B cell (primary cell): ENCODE results near the gene SREBF1. TPM values are rescaled to one million over a fixed set of nuclear protein-coding genes. Genes with fewer than 3 reads are reported as not detected.

Experiments
- ATAC-seq: fragments of 200-7000 bp; cut with Tn5 transposase; one replicate; pipeline ENCODE4 v1.10.0; 2021; ENCODE audit warnings: low read depth, mild to moderate bottlenecking, moderate number of reproducible peaks, moderate library complexity
- CTCF ChIA-PET: fragments of 350-600 bp; sonication (Branson Sonifier 250); formaldehyde crosslinking; loops from one replicate; lab custom pipeline; 2021; ENCODE audit warnings: antibody characterized with exemption, inconsistent platforms; lab: Charles Lee
- POLR2A ChIA-PET: fragments of 350-600 bp; sonication (Branson Sonifier 250); formaldehyde crosslinking; loops from one replicate; lab custom pipeline; 2021; ENCODE audit warnings: antibody characterized with exemption; lab: Charles Lee
- DNase-seq: peaks from one replicate; pipeline ENCODE4 v3.0.0; 2013
- H2AFZ ChIP-seq: 2 replicates; pipeline ENCODE4 v1.6.1; 2012; ENCODE audit warnings: mild to moderate bottlenecking, low read depth, low read length; ENCODE audit not compliant: insufficient read depth, poor library complexity, severe bottlenecking
- H3K27ac ChIP-seq, 2 donors: 1 replicate in 1 of 2; 2 replicates in 1 of 2; pipeline ENCODE4 v1.5.1; 2012 to 2013; ENCODE audit warnings: low read length in 2 of 2, mild to moderate bottlenecking in 2 of 2, moderate library complexity in 1 of 2
- H3K27me3 ChIP-seq, 4 experiments: fragments of 200-600 bp in 1 of 4; sonication (generic) in 1 of 4; replicated peaks in 1 of 4; 1 replicate in 2 of 4; 2 replicates in 2 of 4; pipeline versions ENCODE4 v1.6.1 to v1.7.0; 2013 to 2016; ENCODE audit warnings: low read length in 3 of 4, mild to moderate bottlenecking in 2 of 4, mixed read lengths in 1 of 4, moderate library complexity in 1 of 4; ENCODE audit not compliant: insufficient read depth in 4 of 4, control insufficient read depth in 3 of 4; ENCODE audit errors: control extremely low read depth in 1 of 4
- H3K36me3 ChIP-seq, 2 experiments: replicated peaks in 1 of 2; 1 replicate in 1 of 2; 2 replicates in 1 of 2; pipeline versions ENCODE4 v1.6.1 to v1.7.1; 2013; ENCODE audit warnings: low read length in 1 of 2; ENCODE audit not compliant: insufficient read depth in 2 of 2, control insufficient read depth in 1 of 2; ENCODE audit errors: control extremely low read depth in 1 of 2, extremely low read depth in 1 of 2
- H3K4me1 ChIP-seq, 2 donors: fragments of 200-600 bp in 1 of 2; sonication (generic) in 1 of 2; 1 replicate in 1 of 2; 2 replicates in 1 of 2; pipeline versions ENCODE4 v1.5.1 to v1.6.1; 2013 to 2017; ENCODE audit warnings: low read length in 2 of 2; ENCODE audit not compliant: control insufficient read depth in 2 of 2, insufficient read depth in 2 of 2
- H3K4me2 ChIP-seq: replicated peaks from 2 replicates; pipeline ENCODE3; 2012; ENCODE audit warnings: mild to moderate bottlenecking, low read depth, low read length; ENCODE audit not compliant: poor library complexity, severe bottlenecking
- H3K4me3 ChIP-seq, 5 experiments: fragments of 200-600 bp in 1 of 5; sonication (generic) in 1 of 5; 1 replicate in 3 of 5; 2 replicates in 2 of 5; pipeline versions ENCODE4 v1.5.1 to v1.7.0; 2011 to 2016; ENCODE audit warnings: low read length in 4 of 5, mild to moderate bottlenecking in 4 of 5, low read depth in 2 of 5, control low read depth in 1 of 5, moderate library complexity in 1 of 5; ENCODE audit not compliant: insufficient read depth in 1 of 5; ENCODE audit errors: control extremely low read depth in 1 of 5, extremely low read depth in 1 of 5
- H3K79me2 ChIP-seq: fragments of 200-600 bp; sonication (generic); one replicate; pipeline ENCODE4 v1.6.0; 2016; ENCODE audit warnings: low read length; ENCODE audit not compliant: control insufficient read depth, insufficient read depth
- H3K9ac ChIP-seq: fragments of 200-600 bp; sonication (generic); 2 replicates; pipeline ENCODE4 v1.6.1; 2017; ENCODE audit warnings: mild to moderate bottlenecking, low read length, moderate library complexity
- H3K9me3 ChIP-seq, 3 donors: one replicate each; pipeline versions ENCODE4 v1.6.1 to v1.7.1; 2013; ENCODE audit warnings: low read length in 2 of 3; ENCODE audit not compliant: control insufficient read depth in 2 of 3, insufficient read depth in 1 of 3; ENCODE audit errors: control extremely low read depth in 1 of 3
- H4K20me1 ChIP-seq: 2 replicates; pipeline ENCODE4 v1.6.0; 2012; ENCODE audit warnings: mild to moderate bottlenecking, low read length; ENCODE audit not compliant: insufficient read depth, control insufficient read depth, poor library complexity, severe bottlenecking
- H3K27ac Mint-ChIP-seq: one replicate; pipeline ENCODE4 v1.8.0; 2021; ENCODE audit warnings: mixed read lengths
- H3K27me3 Mint-ChIP-seq: one replicate; pipeline ENCODE4 v1.8.0; 2021; ENCODE audit warnings: mixed read lengths
- H3K4me1 Mint-ChIP-seq: one replicate; pipeline ENCODE4 v1.8.0; 2021; ENCODE audit warnings: mixed read lengths
- H3K4me3 Mint-ChIP-seq: one replicate; pipeline ENCODE4 v1.8.0; 2021; ENCODE audit warnings: mixed read lengths
- H3K9me3 Mint-ChIP-seq: one replicate; pipeline ENCODE4 v1.8.0; 2022; ENCODE audit warnings: mixed read lengths; ENCODE audit not compliant: insufficient read depth
- CTCF ChIP-seq: fragments of 200-600 bp; IDR thresholded peaks from one replicate; pipeline ENCODE4 v1.8.0; 2022; ENCODE audit warnings: antibody characterized with exemption, mild to moderate bottlenecking
- EZH2 ChIP-seq: IDR thresholded peaks from 2 replicates; pipeline ENCODE4 v1.6.1; 2012; ENCODE audit warnings: borderline replicate concordance, low read depth, mild to moderate bottlenecking, moderate library complexity, low read length; ENCODE audit not compliant: insufficient read depth, poor library complexity, severe bottlenecking
- WGBS: methylation state at CpG from one replicate; pipeline ENCODE4 v1.1.5; 2013; ENCODE audit warnings: missing lambda C conversion rate; ENCODE audit not compliant: insufficient coverage; 5-methylcytosine and 5-hydroxymethylcytosine counted together
- intact Hi-C: fragments of 100-400 bp; cut with micrococcal nuclease; formaldehyde crosslinking; loops from one replicate; pipeline ENCODE4 v1.10.0; 2022
- polyA plus RNA-seq: library from polyadenylated mRNA; depleted of rRNA; stranded (reverse); fragments of >200 nt; gene quantifications from 2 replicates; pipeline ENCODE4 v1.2.3, GENCODE V29; 2012
- total RNA-seq, 2 donors: library from RNA; stranded (reverse); fragments of 120-200 nt in 1 of 2; gene quantifications; 1 replicate in 1 of 2; 2 replicates in 1 of 2; pipeline versions ENCODE4 v1.2.3 to v1.2.4, GENCODE V29; 2013 to 2022

SREBF1 gene
- total and polyA plus RNA-seq, 2 donors (not counting 1 experiment from before 2014, with no cell fraction given) = 21.6 to 34.9 TPM

GRCh38 chr17:17877529-17878358, 41.0 kb upstream of the SREBF1 start:
- no peak overlapping the region for H3K4me2 ChIP-seq
- H3K36me3 ChIP-seq = peaks cover 3 to 53% of the 10 kb centered on the region in 2 experiments
- CTCF ChIA-PET = interaction anchor here (1.0 kb wide), 1 partner anchor 42 kb away, joined by 4 read pairs; no protein-coding TSS in a partner anchor

More at GRCh38 chr17:17877529-17878358, 41.0 kb upstream of the SREBF1 start:
- Histone ChIP-seq H3K9ac (no peak overlapping the region), H2AFZ (no peak overlapping the region), H3K4me1 (no peaks in the 10 kb centered on the region), H3K4me3 (no peak overlapping the region), H3K27ac (no peak overlapping the region), H3K27me3 (no peaks in the 10 kb centered on the region), H3K79me2 (no peaks in the 10 kb centered on the region), H3K9me3 (no peaks in the 10 kb centered on the region), H4K20me1 (no peaks in the 10 kb centered on the region)
- H3K27ac Mint-ChIP-seq = no peak overlapping the region
- DNase-seq = no peak
- TF ChIP-seq CTCF = no peak
- no peak for TF ChIP-seq EZH2
- no peaks in the 10 kb centered on the region for H3K27me3 Mint-ChIP-seq
- 96% methylated on average over 12 of the region's 14 CpGs for WGBS
- H3K4me3 Mint-ChIP-seq = no peak overlapping the region
- no peaks in the 10 kb centered on the region for H3K9me3 Mint-ChIP-seq
- POLR2A ChIA-PET = no interaction called here
- no peaks in the 10 kb centered on the region for H3K4me1 Mint-ChIP-seq
- no peak for ATAC-seq
- intact Hi-C loops = no loop called here
